Parathyroid adenoma (tissue), 2 donors: Measurements from ENCODE around the gene NR2C2AP.

Experiments
- H2AFZ ChIP-seq: fragments of 300-600 bp; sonication (generic); one replicate; pipeline ENCODE4 v1.7.0; 2017; ENCODE audit warnings: antibody characterized with exemption, mild to moderate bottlenecking
- H3K27ac ChIP-seq: fragments of 300-600 bp; sonication (generic); one replicate; pipeline ENCODE4 v1.7.0; 2017
- H3K27me3 ChIP-seq: fragments of 300-600 bp; sonication (generic); one replicate; pipeline ENCODE4 v1.7.0; 2017; ENCODE audit warnings: low read length; ENCODE audit not compliant: control insufficient read depth, insufficient read depth
- H3K36me3 ChIP-seq: fragments of 300-600 bp; sonication (generic); one replicate; pipeline ENCODE4 v1.7.0; 2017; ENCODE audit warnings: low read length; ENCODE audit not compliant: control insufficient read depth, insufficient read depth
- H3K4me1 ChIP-seq: fragments of 300-600 bp; sonication (generic); one replicate; pipeline ENCODE4 v1.7.0; 2017; ENCODE audit warnings: control low read depth
- H3K4me2 ChIP-seq: fragments of 300-600 bp; sonication (generic); one replicate; pipeline ENCODE4 v1.7.0; 2017; ENCODE audit warnings: low read length
- H3K4me3 ChIP-seq: fragments of 300-600 bp; sonication (generic); one replicate; pipeline ENCODE4 v1.7.0; 2017; ENCODE audit warnings: low read depth, low read length
- H3K79me2 ChIP-seq: fragments of 300-600 bp; sonication (generic); one replicate; pipeline ENCODE4 v1.7.0; 2017; ENCODE audit warnings: control low read depth
- H3K9ac ChIP-seq: fragments of 300-600 bp; sonication (generic); one replicate; pipeline ENCODE4 v1.7.0; 2017; ENCODE audit warnings: mild to moderate bottlenecking
- H3K9me3 ChIP-seq: fragments of 300-600 bp; sonication (generic); one replicate; pipeline ENCODE4 v1.7.0; 2017; ENCODE audit warnings: low read length; ENCODE audit not compliant: control insufficient read depth
- TF ChIP-seq, protein P1 (sequence below): fragments of 300-600 bp; sonication (generic); IDR thresholded peaks from one replicate; pipeline ENCODE4 v1.7.0; 2017; ENCODE audit warnings: antibody characterized with exemption, mild to moderate bottlenecking
- donor health status: primary hyperparathyroidism.

Gene NR2C2AP, protein sequence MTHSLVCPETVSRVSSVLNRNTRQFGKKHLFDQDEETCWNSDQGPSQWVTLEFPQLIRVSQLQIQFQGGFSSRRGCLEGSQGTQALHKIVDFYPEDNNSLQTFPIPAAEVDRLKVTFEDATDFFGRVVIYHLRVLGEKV

DNA sequence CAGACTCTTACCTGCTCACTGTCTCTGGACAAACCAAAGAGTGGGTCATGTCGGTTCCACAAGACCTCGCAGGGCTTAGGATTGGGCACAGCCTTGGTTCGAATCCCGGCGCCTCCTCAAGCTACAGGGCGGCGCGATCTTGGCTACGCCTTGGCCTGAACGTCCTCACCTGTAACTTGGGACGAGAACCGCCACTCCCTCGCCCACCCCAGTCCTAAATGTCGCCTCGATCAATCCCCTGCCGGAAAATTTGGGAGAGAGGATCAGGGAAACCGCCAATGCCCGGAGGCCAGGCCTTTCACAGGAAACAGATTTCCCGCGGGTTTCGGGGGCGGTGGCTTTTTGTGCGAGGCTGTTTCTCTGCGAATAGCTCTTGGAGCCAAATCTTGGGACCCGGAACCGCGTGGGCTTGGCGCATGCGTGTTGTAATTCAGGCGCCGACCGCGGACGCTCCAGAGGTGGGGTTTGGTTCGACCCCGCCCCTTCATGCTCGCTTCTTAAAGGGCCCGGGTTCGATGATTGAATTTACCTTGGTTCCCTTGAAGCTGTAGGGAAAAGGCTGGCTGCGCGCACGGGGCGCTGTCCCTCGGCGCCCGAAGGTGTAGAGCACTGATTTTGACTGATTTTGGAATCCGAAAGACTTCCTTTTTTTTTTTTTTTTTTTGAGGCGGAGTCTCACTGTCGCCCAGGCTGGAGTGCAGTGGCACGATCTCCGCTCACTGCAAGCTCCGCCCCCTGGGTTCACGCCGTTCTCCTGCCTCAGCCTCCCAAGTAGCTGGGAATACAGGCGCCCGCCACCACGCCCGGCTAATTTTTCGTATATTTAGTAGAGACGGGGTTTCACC is at the start of gene NR2C2AP:
Gene NR2C2AP (minus strand): TSS at position 403 of the 845 bp plus-strand sequence. CDS start 354 bp downstream, at position 49.
- H3K9ac ChIP-seq: peak within 1 kb of the TSS; percentile 49
- peaks cover 5% of the 10 kb centered on the region for H3K4me1 ChIP-seq
- H3K27me3 ChIP-seq: no peaks in the 10 kb centered on the region
- TF ChIP-seq, protein P1, sequence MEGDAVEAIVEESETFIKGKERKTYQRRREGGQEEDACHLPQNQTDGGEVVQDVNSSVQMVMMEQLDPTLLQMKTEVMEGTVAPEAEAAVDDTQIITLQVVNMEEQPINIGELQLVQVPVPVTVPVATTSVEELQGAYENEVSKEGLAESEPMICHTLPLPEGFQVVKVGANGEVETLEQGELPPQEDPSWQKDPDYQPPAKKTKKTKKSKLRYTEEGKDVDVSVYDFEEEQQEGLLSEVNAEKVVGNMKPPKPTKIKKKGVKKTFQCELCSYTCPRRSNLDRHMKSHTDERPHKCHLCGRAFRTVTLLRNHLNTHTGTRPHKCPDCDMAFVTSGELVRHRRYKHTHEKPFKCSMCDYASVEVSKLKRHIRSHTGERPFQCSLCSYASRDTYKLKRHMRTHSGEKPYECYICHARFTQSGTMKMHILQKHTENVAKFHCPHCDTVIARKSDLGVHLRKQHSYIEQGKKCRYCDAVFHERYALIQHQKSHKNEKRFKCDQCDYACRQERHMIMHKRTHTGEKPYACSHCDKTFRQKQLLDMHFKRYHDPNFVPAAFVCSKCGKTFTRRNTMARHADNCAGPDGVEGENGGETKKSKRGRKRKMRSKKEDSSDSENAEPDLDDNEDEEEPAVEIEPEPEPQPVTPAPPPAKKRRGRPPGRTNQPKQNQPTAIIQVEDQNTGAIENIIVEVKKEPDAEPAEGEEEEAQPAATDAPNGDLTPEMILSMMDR: no peak
- no peaks in the 10 kb centered on the region for H3K36me3 ChIP-seq
- peak within 1 kb of the TSS; percentile 70 for H3K4me3 ChIP-seq
- H3K27ac ChIP-seq: peak within 1 kb of the TSS; percentile 67
- no peaks in the 10 kb centered on the region for H3K79me2 ChIP-seq
- peak within 1 kb of the TSS; percentile 90 for H3K4me2 ChIP-seq
- no peaks in the 10 kb centered on the region for H3K9me3 ChIP-seq
- H2AFZ ChIP-seq: peak within 1 kb of the TSS; percentile 85

DNA sequence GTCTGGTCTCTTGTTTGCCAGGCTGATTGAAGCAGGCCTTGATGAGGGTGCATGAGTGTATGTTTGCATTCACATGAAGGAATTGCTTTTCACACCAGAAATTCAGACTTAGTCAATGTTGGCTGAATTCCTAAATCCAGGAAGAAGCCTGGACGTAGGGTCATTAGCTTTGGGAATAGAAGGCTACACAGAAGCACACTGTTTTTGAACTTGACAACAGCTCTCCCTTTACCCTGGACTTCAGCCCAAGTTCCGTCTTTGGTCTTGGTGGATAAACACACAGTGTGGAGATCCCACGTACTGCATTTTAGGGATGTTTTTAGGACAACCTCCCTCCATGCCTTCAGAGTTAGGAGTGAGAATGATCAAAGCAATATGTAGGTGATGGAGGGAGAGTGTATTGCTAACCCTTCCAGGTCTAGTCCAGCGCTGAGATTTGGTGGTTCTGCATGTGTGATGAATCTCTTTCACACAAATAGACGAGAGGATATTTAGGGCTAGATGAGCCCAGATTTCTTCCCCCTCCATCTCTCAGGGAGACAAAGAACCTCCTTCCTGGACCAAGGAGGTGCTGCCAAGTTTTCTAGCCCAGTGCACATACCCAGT is 47.1 kb upstream of the NR2C2AP start:
- Histone ChIP-seq H3K27me3 (no peaks in the 10 kb centered on the region), H3K4me3 (no peak overlapping the region), H3K27ac (no peak overlapping the region), H3K36me3 (no peaks in the 10 kb centered on the region), H3K9ac (no peak overlapping the region), H3K4me1 (no peaks in the 10 kb centered on the region), H3K9me3 (no peaks in the 10 kb centered on the region), H3K79me2 (no peaks in the 10 kb centered on the region), H2AFZ (no peak overlapping the region), H3K4me2 (no peak overlapping the region)
- TF ChIP-seq, protein P1: no peak

DNA sequence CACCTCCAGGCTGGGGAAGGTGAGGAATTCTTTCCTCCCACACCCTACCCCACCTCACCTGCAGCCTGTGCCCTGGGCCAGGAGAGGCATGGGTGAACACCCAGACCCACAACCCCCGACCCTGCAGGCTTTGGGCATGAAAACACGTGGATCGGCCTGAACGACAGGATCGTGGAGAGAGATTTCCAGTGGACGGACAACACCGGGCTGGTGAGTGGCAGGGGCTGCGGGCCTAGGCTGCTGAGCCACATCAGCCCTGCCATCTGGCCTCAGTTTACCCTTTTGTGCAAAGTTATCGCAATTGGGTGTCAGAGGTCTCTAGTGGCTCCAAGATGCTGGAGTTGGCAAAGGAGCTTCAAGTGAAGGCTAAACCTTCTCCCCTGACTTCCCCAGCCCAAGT is 37.3 kb upstream of the NR2C2AP start:
- Histone ChIP-seq H3K27ac (no peak overlapping the region), H3K4me1 (no peaks in the 10 kb centered on the region), H3K4me2 (no peak overlapping the region), H3K36me3 (no peaks in the 10 kb centered on the region), H3K9ac (no peak overlapping the region), H3K79me2 (no peaks in the 10 kb centered on the region), H3K4me3 (no peak overlapping the region), H2AFZ (no peak overlapping the region), H3K9me3 (no peaks in the 10 kb centered on the region), H3K27me3 (no peaks in the 10 kb centered on the region)
- TF ChIP-seq, protein P1: no peak

DNA sequence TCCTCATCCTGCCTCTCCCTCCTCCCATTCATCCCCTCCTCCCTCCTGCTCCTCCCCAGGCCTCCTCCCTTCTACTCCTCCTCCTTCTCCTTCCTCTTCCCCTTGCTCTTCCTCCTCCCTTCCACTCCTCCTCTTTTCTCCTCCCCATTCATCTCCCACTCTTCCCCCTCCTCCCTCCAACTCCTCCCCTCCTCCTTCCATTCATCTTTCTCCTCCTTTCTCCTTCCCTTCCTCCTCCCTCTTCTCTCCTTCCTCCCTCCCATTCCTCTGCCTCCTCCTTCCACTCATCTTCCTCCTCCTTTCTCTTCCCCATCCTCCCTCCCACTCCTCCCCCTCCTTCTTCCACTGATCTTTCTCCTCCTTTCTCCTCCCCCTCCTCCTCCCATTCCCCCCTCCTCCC is 36.5 kb upstream of the NR2C2AP start:
- Histone ChIP-seq H3K27me3 (no peaks in the 10 kb centered on the region), H3K9ac (no peak overlapping the region), H3K4me1 (no peaks in the 10 kb centered on the region), H3K9me3 (no peaks in the 10 kb centered on the region), H3K4me2 (no peak overlapping the region), H3K36me3 (no peaks in the 10 kb centered on the region), H3K79me2 (no peaks in the 10 kb centered on the region), H3K27ac (no peak overlapping the region), H3K4me3 (no peak overlapping the region), H2AFZ (no peak overlapping the region)
- TF ChIP-seq, protein P1: no peak
